Endothelial cell of umbilical vein (primary cell): ENCODE data around the gene CELSR1. TPM values are rescaled to one million over a fixed set of nuclear protein-coding genes. Genes with fewer than 3 reads are reported as not detected.

Experiments used
- BruUV-seq: library from RNA; stranded (reverse); fragments of 400-500 nt; replicated peaks from 2 replicates; lab custom pipeline; 2021; lab: Mats Ljungman, UMichigan
- CTCF ChIA-PET: fragments of 300-600, 350-600 bp; sonication (Branson Sonifier 250); formaldehyde crosslinking; loops from one replicate; lab custom pipeline; 2021; ENCODE audit warnings: antibody characterized with exemption, inconsistent platforms; lab: Charles Lee
- POLR2A ChIA-PET: fragments of 300-600, 350-600 bp; sonication (Branson Sonifier 250); formaldehyde crosslinking; loops from one replicate; lab custom pipeline; 2021; ENCODE audit warnings: antibody characterized with exemption, inconsistent platforms; lab: Charles Lee
- DNase-seq: peaks from one replicate; pipeline ENCODE4 v3.0.0-alpha.2; 2011; ENCODE audit warnings: low read depth, low spot score
- FAIRE-seq: peaks from 2 replicates; lab custom pipeline; 2011; peaks lifted over from hg19 to GRCh38; lab: Jason Lieb, UNC
- H2AFZ ChIP-seq: 2 replicates; pipeline ENCODE4 v1.6.0; 2012; ENCODE audit warnings: low read depth, low read length, control low read depth, inconsistent platforms
- H3K27ac ChIP-seq: 2 replicates; pipeline ENCODE4 v1.5.1; 2011; ENCODE audit warnings: low read depth, mild to moderate bottlenecking, control low read depth, low read length, moderate library complexity; ENCODE audit not compliant: insufficient read depth
- H3K27me3 ChIP-seq, 2 experiments: 2 replicates each; pipeline versions ENCODE4 v1.6.0 to v1.6.1; 2011; ENCODE audit warnings: low read length in 2 of 2, mixed read lengths in 1 of 2; ENCODE audit not compliant: control insufficient read depth in 2 of 2, insufficient read depth in 2 of 2
- H3K36me3 ChIP-seq, 2 experiments: 2 replicates in 1 of 2; 3 replicates in 1 of 2; pipeline ENCODE4 v1.5.1; 2011; ENCODE audit warnings: low read length in 2 of 2, mild to moderate bottlenecking in 1 of 2, moderate library complexity in 1 of 2; ENCODE audit not compliant: control insufficient read depth in 2 of 2, insufficient read depth in 2 of 2; ENCODE audit errors: extremely low read depth in 1 of 2
- H3K4me1 ChIP-seq: 3 replicates; pipeline ENCODE4 v1.5.1; 2011; ENCODE audit warnings: mild to moderate bottlenecking, low read length; ENCODE audit not compliant: control insufficient read depth, insufficient read depth; ENCODE audit errors: extremely low read depth
- H3K4me2 ChIP-seq: 2 replicates; pipeline ENCODE4 v1.6.1; 2011; ENCODE audit warnings: low read length, control low read depth, mixed read lengths; ENCODE audit not compliant: insufficient read depth
- H3K4me3 ChIP-seq, 3 experiments: fragments of 200-600 bp in 1 of 3; sonication (generic), shearing (Covaris generic) in 1 of 3; replicated peaks in 1 of 3; 2 replicates each; pipeline ENCODE4 v1.5.1; 2011 to 2016; ENCODE audit warnings: control low read depth in 3 of 3, low read length in 3 of 3, mild to moderate bottlenecking in 2 of 3, inconsistent platforms in 1 of 3, low read depth in 1 of 3, moderate library complexity in 1 of 3; ENCODE audit not compliant: insufficient read depth in 1 of 3
- H3K79me2 ChIP-seq: 2 replicates; pipeline ENCODE4 v1.6.0; 2012; ENCODE audit warnings: low read length, inconsistent platforms; ENCODE audit not compliant: control insufficient read depth, insufficient read depth
- H3K9ac ChIP-seq: replicated peaks from 2 replicates; pipeline ENCODE3; 2011; ENCODE audit warnings: low read length, control low read depth; ENCODE audit not compliant: insufficient read depth; ENCODE audit errors: extremely low read depth
- H3K9me1 ChIP-seq: replicated peaks from 3 replicates; pipeline ENCODE4 v1.6.0; 2011; ENCODE audit warnings: mild to moderate bottlenecking, low read length; ENCODE audit not compliant: control insufficient read depth, insufficient read depth; ENCODE audit errors: extremely low read depth
- H3K9me3 ChIP-seq: replicated peaks from 2 replicates; pipeline ENCODE4 v1.5.1; 2012; ENCODE audit warnings: low read length, inconsistent platforms; ENCODE audit not compliant: control insufficient read depth, insufficient read depth
- H4K20me1 ChIP-seq: replicated peaks from 2 replicates; pipeline ENCODE3; 2011; ENCODE audit warnings: mild to moderate bottlenecking, low read length; ENCODE audit not compliant: control insufficient read depth, insufficient read depth; ENCODE audit errors: extremely low read depth
- EZH2 ChIP-seq: IDR thresholded peaks from 2 replicates; pipeline ENCODE4 v1.6.1; 2012; ENCODE audit warnings: borderline replicate concordance, low read depth, mild to moderate bottlenecking, moderate library complexity, low read length, inconsistent platforms; ENCODE audit not compliant: severe bottlenecking
- FOS ChIP-seq: IDR thresholded peaks from 2 replicates; pipeline ENCODE4 v1.6.1; 2011; ENCODE audit warnings: mild to moderate bottlenecking, low read length, moderate library complexity, borderline replicate concordance; ENCODE audit not compliant: insufficient read depth
- GATA2 ChIP-seq: IDR thresholded peaks from 2 replicates; pipeline ENCODE4 v1.7.0; 2011; ENCODE audit warnings: low read depth, mild to moderate bottlenecking, moderate library complexity, mixed read lengths, low read length; ENCODE audit not compliant: insufficient read length, insufficient read depth
- JUN ChIP-seq: IDR thresholded peaks from 2 replicates; pipeline ENCODE4 v1.6.1; 2011; ENCODE audit warnings: borderline replicate concordance, low read depth; ENCODE audit not compliant: insufficient read length, insufficient read depth
- MYC ChIP-seq: IDR thresholded peaks from one replicate; pipeline ENCODE4 v1.6.1; 2011; ENCODE audit warnings: mild to moderate bottlenecking, low read depth, low read length
- POLR2AphosphoS5 ChIP-seq: IDR thresholded peaks from 2 replicates; pipeline ENCODE4 v1.6.1; 2012; ENCODE audit warnings: low read depth, mild to moderate bottlenecking, control low read depth, low read length, moderate library complexity; ENCODE audit not compliant: insufficient read depth
- dilution Hi-C: fragments of 300-500 bp; cut with MboI; formaldehyde crosslinking; loops from one replicate; pipeline ENCODE4 v1.15.0; 2019; ENCODE audit warnings: low sequenced_read_pairs; ENCODE audit not compliant: extremely low pct_ligation_motif_present
- intact Hi-C: fragments of 100-400 bp; cut with micrococcal nuclease; formaldehyde crosslinking; loops from one replicate; pipeline ENCODE4 v1.10.0; 2022
- polyA plus RNA-seq, 4 experiments: library from polyadenylated mRNA; depleted of rRNA in 3 of 4; stranded (reverse) in 3 of 4; unstranded in 1 of 4; fragments of >200 nt; gene quantifications; 2 replicates each; pipeline versions ENCODE4 v1.2.1 to v1.2.3, GENCODE V29; 2011 to 2012; ENCODE audit warnings: missing spikeins in 1 of 4
- total RNA-seq: library from RNA; stranded (reverse); gene quantifications from 2 replicates; pipeline ENCODE4 v1.2.3, GENCODE V29; 2021
- TF ChIP-seq, protein P1 (sequence below), 2 donors: IDR thresholded peaks; 1 replicate in 1 of 2; 2 replicates in 1 of 2; pipeline ENCODE4 v1.5.1; 2011; ENCODE audit warnings: low read length in 2 of 2, mild to moderate bottlenecking in 2 of 2, moderate library complexity in 2 of 2, control low read depth in 1 of 2, inconsistent platforms in 1 of 2, low read depth in 1 of 2; ENCODE audit not compliant: insufficient read depth in 1 of 2; ENCODE audit errors: extremely low read depth in 1 of 2
- TF ChIP-seq, protein P2 (sequence below): IDR thresholded peaks from 2 replicates; pipeline ENCODE4 v1.6.1; 2011; ENCODE audit not compliant: insufficient read depth, insufficient read length

CELSR1 gene
- total and polyA plus RNA-seq, 2 donors (not counting 3 experiments of a cell fraction or from before 2014, with no cell fraction given), result 3.7 to 5.4 TPM

DNA sequence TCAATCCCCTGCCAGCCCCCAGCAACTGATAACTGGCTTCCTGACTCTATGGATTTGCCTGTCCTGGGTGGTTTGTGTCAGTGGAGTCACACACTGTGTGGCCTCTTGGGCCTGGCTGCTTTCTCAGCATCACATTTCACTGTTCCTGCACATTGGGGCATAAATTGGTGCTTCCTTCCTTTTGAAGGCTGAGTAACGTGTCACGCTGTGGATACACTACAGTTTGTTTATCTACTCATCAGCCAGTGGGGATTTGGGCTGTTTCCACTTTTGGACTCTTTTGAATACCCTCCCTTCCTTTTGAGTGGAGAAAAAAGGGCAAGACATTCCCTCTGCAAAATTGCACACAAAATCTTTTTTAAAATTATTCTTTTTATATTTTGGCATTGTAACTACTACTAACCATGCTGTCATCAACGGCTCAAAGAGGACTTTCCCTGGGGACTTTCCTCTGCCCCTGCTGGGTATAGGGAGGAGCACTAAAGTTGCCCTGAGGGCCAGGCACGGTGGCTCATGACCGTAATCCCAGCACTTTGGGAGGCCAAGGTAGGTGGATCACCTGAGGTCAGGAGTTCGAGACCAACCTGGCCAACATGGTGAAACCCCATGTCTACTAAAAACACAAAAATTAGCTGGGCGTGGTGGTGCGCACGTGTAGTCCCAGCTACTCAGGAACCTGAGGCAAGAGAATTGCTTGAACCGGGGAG, 7.8 kb upstream of the CELSR1 start:
- Histone ChIP-seq H3K9ac (no peak overlapping the region), H3K27ac (no peak overlapping the region), H3K79me2 (no peaks in the 10 kb centered on the region), H3K36me3 (no peaks in the 10 kb centered on the region), H4K20me1 (no peaks in the 10 kb centered on the region), H3K9me3 (no peaks in the 10 kb centered on the region), H3K4me1 (peaks cover 20% of the 10 kb centered on the region), H3K4me3 (no peak overlapping the region), H3K4me2 (no peak overlapping the region), H3K9me1 (no peaks in the 10 kb centered on the region), H3K27me3 (no peaks in the 10 kb centered on the region), H2AFZ (no peak overlapping the region)
- intact Hi-C loops (no loop called here), dilution Hi-C loops (no loop called here)
- ChIA-PET CTCF (interaction anchor here (2.8 to 9.5 kb wide), 2 partner anchors 178 kb away, joined by 22 to 418 read pairs; no protein-coding TSS in a partner anchor), POLR2A (no interaction called here)
- BruUV-seq, result no TSS peak
- FAIRE-seq (no peak), DNase-seq (no peak)
- no peak for TF ChIP-seq JUN
- TF ChIP-seq, protein P1, sequence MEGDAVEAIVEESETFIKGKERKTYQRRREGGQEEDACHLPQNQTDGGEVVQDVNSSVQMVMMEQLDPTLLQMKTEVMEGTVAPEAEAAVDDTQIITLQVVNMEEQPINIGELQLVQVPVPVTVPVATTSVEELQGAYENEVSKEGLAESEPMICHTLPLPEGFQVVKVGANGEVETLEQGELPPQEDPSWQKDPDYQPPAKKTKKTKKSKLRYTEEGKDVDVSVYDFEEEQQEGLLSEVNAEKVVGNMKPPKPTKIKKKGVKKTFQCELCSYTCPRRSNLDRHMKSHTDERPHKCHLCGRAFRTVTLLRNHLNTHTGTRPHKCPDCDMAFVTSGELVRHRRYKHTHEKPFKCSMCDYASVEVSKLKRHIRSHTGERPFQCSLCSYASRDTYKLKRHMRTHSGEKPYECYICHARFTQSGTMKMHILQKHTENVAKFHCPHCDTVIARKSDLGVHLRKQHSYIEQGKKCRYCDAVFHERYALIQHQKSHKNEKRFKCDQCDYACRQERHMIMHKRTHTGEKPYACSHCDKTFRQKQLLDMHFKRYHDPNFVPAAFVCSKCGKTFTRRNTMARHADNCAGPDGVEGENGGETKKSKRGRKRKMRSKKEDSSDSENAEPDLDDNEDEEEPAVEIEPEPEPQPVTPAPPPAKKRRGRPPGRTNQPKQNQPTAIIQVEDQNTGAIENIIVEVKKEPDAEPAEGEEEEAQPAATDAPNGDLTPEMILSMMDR (IDR thresholded peaks at IDR 0.05; ENCODE audit: extremely low read depth in 1 of 2, insufficient read depth in 1 of 2, low read depth in 1 of 2, low read length in 2 of 2), result no peak
- TF ChIP-seq MYC, result no peak
- TF ChIP-seq GATA2, result no peak
- TF ChIP-seq, protein P2, sequence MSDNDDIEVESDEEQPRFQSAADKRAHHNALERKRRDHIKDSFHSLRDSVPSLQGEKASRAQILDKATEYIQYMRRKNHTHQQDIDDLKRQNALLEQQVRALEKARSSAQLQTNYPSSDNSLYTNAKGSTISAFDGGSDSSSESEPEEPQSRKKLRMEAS, result no peak
- TF ChIP-seq FOS, result no peak
- TF ChIP-seq EZH2, result no peak
- no peak for TF ChIP-seq POLR2AphosphoS5
